NCI-H1092 treated with DMSO at 0.1 percent for 48 hours (cell line): ENCODE measurements around the gene COL9A2.

ENCODE experiments used
- DNase-seq: peaks from one replicate; lab custom pipeline; 2025; lab: John Stamatoyannopoulos, UW

COL9A2 gene

DNA sequence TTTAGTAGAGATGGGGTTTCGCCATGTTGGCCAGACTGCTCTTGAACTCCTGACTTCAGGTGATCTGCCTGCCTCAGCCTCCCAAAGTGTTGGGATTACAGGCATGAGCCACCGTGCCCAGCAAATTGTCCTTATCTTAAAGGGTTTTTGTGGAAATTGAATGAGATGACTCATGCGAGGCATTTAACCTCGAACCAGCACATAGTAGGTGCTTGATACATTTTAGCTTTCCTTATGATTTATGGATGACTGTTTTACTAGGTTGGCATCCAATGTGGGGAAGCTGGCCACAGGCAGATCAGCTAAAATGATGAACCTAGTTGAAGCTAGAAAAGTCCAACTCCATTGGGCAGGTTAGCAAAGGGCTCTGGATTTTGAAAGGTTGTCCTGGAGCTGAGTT is 1.4 kb upstream of the COL9A2 start:
- no peak for DNase-seq

DNA sequence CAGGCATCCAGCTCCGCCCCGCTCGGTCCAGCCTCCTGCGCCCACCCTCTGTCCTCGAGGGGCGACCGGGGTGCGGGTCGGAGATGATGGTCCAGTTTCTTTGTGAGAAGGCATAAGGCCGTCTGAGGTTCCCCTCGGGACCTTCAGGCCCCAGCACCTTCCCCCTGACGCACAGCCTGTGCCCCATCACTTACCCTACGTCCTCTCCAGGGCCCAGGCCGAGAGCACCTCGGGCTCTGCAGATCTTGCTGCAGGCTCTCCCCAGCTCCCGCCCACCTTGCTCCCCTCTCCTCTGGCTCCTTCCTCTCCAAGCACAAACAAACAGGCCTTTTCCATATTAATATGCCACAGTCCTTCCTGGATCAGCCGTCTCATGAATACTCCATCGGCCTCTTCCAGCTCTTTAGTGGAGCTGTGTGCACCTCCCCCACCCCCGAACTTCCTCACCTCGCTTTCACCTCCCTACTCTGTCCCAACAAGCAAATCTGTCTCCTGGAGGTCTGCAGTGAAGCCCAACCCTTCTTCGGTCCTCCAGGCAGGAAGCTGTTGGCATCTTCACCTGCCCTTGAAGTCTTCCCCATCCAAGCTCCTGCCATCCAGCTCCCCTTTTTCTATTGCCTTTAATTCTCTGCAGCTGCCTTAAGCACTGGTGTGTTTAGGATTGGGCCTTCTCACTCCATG is 448 bp upstream of the COL9A2 start:
- no peak for DNase-seq

DNA sequence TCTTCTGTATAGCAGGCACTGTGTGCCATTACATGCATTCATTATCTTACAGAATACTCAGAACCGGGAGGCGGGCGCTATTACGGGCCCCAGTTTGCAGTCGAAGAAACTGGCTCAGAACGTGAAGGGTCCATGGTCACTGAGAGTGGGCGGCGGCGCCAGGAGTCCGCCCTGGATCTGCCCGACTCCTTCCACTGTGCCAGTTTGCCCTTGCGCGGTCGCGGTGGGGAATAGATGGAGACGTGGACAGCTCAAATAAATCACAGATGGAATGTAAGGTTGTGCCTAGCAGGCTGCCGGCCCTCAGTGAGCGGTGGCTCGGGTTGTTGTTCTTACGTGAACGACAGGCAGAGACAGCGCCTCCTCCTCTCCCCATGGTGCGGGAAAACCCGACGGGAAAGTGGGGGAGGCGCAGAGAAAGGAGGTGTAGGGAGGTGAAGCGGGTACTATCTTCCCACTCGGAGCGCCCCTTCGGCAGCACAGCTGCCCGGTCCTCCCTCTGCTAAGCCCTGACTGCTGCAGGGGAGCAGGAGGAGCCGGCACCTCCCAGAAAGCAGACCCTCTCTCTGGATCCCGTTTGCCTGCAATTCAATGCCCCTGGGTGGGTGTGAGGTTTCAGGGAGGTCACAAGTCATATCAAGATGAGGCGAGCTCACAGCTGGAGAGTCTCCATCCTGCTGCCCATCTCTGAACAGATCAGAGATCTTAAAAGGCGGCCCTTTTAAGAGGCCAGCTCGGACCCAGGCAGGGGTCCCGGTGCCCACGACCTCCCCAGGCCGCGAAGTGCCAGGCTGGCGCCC is 1.1 kb downstream of the COL9A2 start:
- DNase-seq: peak; percentile 73

DNA sequence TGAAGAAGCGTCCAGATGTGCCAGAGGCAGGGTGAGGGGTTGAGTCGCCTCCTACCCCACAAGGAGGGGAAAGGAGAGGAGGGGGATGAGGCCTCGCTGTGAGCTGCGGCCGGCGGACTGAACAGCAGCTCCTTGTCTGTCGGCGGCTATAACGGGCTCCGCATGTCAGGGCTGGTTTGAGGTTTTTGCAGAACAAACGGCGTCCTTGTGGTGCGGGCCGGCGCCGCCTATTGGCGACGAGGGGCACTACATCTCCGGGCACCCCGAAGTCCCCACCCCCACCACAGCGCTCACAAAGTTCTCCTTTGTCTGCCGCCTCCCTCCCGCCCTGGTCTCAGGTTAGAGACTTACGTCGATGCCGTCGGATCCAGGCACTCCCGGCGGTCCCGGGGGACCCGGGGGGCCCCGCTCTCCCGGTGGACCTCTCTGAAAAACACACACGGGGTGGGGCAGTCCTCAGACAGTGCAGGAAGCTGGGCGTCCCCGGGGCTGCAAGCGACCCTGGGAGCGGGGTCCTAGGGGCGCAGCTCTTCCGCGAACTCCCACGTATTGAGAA is 1.8 kb downstream of the COL9A2 start:
- peak; percentile 95 for DNase-seq

DNA sequence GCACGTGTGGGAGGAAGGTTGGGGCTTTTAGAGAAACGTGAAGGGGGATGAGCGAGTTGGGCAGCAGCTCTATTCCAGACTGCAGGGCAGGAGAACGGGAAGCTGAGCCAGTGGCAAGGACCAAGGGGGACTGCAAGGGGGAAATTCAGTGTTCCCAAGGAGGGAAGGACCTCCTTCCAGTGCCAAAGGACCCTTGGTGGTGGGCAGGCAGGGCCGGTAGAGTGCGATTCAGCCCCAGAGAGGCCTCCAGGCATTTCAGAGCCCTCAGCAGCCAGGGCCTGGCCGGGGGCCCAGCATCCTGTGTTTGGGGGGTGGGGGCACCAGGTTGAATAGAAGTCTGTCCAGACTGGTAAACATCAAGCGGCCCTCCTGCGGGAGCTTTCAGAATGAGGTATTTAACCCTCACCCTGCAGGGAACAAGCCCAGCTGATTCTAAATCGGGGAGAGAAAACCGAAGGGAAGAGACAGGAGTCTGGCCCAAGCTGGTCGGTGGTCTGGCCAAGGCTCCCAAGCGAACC is 2.3 kb downstream of the COL9A2 start:
- DNase-seq: no peak

DNA sequence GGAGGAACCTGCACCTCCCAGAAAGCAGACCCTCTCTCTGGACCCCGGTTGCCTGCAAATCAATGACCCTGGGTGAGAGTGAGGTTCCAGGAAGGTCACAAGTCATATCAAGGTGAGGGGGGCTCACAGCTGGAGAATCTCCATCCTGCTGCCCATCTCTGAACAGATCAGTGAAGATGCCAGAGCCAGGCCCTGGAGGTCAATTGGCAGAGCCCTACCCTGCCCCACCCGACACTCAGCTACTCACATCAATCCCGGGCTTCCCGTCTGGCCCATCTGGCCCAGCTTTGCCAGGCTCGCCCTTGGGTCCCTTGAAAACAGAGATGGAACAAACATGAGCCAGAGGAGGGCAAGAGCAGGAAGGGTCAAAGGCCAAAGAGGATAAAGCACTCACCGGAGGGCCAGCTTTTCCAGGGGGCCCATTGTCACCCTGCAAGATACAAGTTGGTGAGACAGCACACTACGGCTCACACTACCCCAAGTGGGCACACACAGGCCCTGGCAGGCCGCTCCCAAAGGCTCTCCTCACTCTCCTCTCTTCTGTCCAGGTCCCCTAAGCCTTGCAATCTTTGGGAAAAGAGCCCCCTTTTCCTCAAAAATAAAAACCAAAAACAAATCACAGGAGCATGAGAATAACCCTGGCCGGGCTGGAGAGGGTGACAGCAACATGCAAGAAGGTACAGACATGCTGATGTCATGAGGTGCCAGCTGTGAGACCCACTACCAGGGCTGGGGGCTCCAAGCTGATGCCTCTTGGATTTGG is 2.9 kb downstream of the COL9A2 start:
- no peak for DNase-seq

DNA sequence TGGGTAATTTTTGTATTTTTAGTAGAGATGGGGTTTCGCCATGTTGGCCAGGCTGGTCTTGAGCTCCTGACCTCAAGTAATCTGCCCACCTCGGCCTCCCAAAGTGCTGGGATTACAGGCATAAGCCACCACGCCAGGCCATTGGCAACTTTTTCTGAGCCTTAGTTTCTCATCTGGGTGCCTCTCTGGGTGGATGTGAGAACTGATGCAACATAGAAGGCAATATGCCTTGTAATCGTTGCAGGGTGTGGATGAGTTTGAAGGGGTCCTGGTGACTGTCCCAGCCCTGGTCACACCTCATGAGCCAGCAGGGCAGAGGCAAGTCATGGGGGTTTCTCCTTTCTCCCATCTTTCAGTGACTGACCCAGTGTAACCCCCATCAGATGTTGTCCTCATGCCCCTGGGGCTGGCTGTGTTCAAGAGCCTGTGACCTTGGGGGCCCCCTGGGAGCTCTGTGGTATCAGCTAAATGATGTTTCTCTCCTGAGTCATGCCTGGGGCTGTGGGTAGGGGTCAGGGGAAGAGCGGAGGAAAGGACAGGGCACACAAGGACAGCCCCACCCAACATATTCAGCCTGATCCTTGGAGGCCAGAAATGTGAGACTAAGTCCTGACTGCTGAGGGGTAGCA is 3.6 kb downstream of the COL9A2 start:
- DNase-seq: no peak

DNA sequence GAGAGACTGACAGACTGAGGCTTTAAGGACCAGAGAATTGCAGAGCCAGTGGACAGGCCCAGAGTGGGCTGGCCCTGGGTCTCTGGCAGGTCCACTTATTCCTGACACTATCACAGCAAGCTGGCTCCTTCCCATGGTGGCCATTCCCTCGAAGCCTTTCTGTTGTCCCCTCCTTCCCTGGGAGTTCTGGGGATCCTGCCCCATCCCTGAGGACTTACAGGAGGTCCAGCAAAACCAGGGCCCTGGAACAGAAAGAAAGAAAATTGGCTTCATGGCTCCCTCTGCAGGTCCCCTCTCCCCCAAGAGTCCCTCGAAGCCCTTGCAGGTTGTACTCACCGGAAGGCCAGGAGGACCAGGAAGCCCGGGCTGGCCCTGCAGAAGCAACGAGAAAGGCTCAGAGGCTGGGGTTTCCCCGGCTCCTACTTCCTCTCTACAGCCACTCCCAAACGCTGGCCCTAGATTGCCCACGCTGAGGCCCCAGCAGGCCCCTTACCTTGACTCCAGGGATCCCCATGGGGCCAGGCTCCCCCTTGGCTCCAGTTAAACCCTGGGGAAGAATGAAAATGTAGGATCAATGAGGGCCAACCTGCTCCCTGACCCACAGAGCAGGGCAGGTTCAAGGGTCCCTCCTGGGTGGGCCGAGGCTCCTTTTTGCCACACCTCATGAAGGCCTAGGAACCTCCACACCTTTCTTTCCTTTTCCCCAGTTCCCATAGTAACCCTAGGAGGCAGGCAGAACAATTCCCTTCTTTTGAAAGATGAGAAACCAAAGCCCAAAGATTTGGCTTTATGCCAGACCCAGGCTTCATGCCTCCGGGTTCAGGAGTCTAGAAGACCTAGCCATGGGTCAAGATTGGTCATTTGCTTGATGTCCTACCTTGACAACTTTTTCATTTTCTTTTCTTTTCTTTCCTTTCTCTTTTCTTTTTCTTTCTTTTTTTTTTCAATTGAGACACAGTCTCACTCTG is 4.6 kb downstream of the COL9A2 start:
- DNase-seq: peak; percentile 46

DNA sequence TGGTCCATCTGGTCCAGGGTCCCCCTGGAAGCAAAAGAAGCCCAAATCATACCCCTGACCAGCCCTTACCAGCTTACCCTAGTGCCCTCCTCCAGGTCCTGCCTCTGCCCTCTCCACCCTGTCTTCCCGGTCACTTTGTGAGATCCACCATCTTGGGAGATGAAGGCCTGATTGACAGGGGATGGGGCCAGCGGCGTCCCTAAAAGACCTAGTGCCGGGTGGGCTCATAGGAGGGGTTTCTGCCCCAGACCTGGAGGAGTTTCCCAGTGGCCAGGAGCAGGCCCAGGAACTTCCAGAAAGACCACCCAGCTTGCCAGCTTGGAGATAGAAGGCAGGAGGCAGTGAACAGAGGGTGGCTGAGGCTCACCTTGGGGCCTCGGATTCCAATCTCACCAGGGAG is 5.4 kb downstream of the COL9A2 start:
- DNase-seq: no peak

DNA sequence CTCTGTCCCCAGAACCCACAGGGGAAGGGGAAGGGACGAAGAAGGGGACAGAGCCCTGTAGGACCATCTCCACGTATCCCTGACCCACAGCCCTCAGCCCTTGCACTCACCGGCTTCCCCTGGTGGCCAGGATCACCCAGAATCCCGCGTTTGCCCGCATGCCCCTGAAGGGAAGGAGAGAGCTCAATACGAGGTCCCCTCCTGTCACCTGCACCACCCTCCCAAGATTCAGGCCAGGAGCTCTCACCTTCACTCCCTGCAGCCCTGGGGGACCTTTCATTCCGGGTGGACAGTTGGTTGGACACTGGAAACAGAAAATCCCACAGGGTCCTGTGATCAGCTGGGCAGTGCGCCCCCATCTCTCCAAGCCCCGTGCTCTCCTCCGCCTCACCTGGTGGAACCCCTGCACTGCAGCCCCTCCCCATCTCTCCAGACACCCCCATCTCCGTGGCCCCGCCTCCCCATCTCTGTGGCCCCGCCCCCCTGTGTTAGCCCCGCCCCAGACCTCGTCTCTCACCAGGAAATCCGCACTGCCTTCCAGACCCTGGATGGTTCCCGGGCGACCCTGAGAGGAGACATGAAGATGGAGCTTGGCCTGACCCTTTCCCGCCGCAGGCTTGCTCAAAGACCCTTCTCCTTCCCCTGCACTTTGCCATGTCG is 6.0 kb downstream of the COL9A2 start:
- DNase-seq: no peak

DNA sequence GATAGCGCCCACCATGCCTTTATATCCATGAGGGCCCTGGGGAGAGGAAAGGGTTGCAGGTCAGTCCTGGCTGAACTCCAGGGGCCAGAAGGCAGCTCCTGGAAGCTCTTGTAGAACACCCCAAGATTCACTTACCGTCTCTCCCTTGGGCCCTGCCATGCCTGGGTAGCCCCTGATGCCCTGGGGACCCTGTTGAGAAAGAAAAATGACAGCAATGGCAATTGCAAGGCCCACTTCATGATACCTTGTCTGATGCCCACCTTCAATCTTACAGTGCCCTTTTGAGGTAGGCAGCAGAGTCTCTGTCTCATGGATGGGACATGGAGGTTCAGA is 7.0 kb downstream of the COL9A2 start:
- no peak for DNase-seq

DNA sequence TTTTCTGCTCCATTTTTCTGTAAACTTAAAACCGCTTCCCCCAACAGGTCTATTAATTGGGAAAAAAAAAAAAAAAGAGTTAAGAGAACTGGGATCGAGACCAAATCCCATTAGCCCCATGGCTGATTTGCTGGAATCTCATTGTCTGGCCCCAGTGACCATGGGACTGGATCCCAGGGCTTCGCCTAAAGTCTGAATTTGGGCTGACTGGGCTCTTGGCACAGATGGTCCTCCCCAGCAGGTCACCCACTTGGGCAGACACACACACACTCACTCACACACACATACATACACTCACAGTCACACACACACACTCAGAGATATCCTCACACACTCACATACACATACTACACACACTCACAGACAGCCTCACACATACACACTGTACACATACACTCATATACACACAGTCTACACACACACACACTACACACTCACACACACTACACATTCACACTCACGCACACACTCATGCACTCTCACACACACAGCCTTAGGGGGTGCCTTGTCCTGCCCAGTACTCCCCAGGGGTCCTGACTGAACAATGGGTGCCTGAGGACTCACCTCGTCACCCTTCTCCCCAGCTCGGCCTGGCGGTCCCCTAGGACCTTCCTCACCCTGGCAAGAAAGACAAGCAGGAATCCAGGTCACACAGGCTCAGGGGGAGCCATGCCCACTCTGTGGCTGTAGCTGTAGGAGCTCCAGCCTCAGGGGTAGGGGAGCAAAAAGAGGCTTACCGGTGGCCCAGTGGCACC is 7.5 kb downstream of the COL9A2 start:
- no peak for DNase-seq

DNA sequence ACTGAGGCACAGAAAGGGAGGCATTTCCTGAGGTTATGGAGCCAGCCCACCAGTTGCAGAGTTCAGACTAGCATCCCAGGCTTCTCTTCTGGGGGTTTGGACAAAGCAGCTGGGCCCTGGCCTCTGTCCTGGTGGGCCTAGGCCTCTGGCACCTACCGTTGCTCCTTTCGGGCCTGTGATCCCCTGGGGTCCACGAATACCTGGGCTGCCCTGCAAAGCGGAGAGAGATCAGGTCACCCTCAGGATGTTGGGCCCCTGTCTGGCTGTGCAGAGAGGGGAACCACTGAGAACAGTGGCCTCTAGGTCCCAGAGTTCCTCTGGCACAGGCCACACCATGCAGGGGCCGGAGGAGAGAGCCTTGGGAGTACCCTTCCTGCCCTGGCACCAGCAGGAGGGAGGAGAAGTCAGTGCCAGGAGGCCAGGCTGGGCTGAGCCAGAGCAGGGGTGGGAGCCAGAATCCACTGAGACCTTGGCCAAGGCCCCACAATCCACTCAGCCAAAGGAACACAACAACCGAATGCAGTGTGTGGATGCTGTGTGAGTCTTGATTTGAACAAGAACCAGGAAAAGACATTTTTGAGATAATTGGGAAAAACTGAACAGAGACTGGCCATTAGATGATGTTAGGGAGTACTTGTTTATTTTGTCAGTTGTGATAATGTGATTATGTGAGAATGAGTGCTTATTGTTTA is 8.9 kb downstream of the COL9A2 start:
- no peak for DNase-seq

DNA sequence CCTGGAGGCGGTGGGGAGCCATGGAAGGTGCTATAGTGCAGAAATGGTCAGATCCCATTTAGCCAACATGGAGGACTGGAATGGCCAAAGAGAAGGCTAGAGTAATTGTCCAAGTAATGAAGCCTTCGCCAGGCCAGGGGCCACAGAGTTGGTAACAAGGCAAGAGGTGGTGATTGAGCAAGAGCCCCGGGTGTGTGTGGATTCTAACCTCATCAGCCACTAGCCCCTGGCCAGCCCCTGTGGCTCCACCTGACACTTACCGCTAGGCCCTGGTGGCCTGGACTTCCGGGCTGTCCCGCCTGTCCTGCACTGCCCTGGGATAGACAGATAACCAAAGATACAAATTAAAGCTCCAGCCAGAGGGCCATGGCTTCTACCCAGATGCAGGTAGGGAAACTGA is 9.9 kb downstream of the COL9A2 start:
- DNase-seq: no peak

DNA sequence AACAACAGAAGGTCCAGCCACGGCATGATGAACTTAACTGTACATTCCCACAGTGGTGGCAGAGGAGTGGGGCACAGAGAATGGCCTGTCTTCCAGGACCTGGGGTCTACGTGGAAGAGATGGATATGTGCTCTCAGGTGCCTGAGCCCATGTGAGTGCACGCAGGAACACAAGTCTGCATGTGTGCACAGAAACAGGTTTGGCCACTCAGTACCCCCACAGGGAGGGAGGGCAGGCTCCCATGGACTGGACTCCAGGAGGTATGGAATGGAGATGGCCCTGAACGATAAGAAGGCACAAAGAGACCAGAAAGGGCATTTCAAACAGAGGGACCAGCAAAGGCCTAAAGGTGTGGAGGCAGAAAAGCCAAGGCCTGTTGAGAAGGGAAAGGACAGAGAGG is 10.8 kb downstream of the COL9A2 start:
- DNase-seq: no peak

DNA sequence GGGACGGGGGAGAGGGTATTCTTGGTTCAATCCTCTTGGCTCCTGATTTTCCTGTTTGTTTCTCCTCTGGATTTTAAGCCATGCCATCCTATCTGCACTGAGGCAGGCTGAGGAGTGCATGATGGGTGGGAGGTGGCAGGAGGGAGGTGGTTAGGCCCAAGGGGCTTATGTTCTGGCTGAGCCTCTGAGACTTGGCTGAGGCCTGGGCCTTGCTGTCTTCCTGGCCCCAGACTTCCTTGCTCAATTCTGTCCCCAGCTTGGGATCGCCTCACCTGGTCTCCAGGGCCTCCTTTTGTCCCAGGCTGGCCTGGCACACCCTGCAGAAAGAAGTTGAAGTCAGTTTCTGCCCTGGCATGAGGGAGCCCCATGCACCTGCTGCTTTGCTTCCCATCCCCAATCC is 11.2 kb downstream of the COL9A2 start:
- no peak for DNase-seq

DNA sequence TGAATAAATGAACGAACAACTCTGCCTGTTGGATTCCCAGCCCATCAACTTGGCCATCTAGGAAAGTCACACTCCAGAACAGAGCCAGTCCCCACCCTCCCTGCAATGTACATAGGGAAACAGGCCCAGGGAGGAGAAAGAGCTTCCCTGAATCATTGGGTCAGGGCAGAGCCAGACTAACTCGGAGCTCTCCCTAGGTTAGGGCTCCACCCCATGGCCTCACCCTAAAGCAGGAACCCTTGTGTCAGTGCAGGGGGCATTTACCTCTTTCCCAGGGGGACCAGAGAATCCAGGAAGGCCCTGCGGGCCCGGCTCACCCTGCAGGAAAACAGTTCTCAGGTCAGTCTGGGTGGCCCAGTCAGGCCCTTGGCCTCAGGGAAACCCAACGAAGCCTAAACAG is 11.6 kb downstream of the COL9A2 start:
- peak; percentile 49 for DNase-seq

DNA sequence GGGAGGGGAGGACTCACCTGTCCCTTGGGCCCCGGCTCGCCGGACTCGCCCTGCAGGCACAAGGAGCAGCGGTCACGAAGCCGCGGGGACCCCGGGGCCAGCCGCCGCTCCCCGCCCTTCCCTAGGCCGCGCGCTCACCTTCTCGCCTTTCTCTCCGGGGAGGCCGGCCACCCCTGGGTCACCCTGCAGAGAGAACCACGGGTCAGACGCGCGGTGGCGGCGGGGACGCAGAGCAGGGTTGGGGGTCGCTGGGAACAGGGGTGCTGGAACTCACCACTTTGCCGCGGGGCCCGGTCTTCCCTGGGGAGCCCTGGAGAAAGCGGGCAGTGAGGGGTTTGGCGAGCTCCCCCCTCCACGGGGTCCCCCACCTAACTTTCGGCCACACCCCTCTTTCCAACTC is 13.3 kb downstream of the COL9A2 start:
- no peak for DNase-seq
